Progenitor cell of endocrine pancreas (in vitro differentiated cells): ENCODE measurements around the gene PRPSAP2. TPM values are rescaled to one million over a fixed set of nuclear protein-coding genes. Genes with fewer than 3 reads are reported as not detected.
A peak's percentile ranks its signal among the peaks of the same experiment; 100 is the strongest.
"Not testable (repeated sequence)": the region's sequence is repeated elsewhere in the genome, so short reads cannot be mapped to it uniquely, and the experiment has no call there.

Source experiments
- DNase-seq: peaks from one replicate; pipeline ENCODE4 v3.0.0; 2021; ENCODE audit warnings: low spot score; ENCODE audit not compliant: unreplicated experiment
- H3K27ac Mint-ChIP-seq: 2 replicates; pipeline ENCODE4 v1.8.0; 2021; ENCODE audit warnings: mild to moderate bottlenecking, moderate library complexity, mixed read lengths
- H3K27me3 Mint-ChIP-seq: 2 replicates; pipeline ENCODE4 v1.8.0; 2021; ENCODE audit warnings: mixed read lengths
- H3K36me3 Mint-ChIP-seq: 2 replicates; pipeline ENCODE4 v1.8.0; 2022; ENCODE audit warnings: mixed read lengths; ENCODE audit not compliant: insufficient read depth
- H3K4me1 Mint-ChIP-seq: 2 replicates; pipeline ENCODE4 v1.8.0; 2021; ENCODE audit warnings: low read depth, mixed read lengths
- H3K4me3 Mint-ChIP-seq: 2 replicates; pipeline ENCODE4 v1.8.0; 2021; ENCODE audit warnings: low read depth, mild to moderate bottlenecking, moderate library complexity, mixed read lengths
- H3K9me3 Mint-ChIP-seq: 2 replicates; pipeline ENCODE4 v1.8.0; 2021; ENCODE audit warnings: low read depth, mixed read lengths
- CTCF ChIP-seq: fragments of 200-600 bp; sonication (generic); IDR thresholded peaks from one replicate; pipeline ENCODE4 v1.5.0; 2021; ENCODE audit warnings: antibody characterized with exemption, mild to moderate bottlenecking; ENCODE audit not compliant: unreplicated experiment
- total RNA-seq: library from RNA; stranded (reverse); gene quantifications from 2 replicates; pipeline ENCODE4 v1.2.1, GENCODE V29; 2021

Gene PRPSAP2
- total RNA-seq, 1 donor from 2014 or later = 66.9 TPM

GRCh38 chr17:18921485-18921884, 63.6 kb downstream of the PRPSAP2 start:
- Mint-ChIP-seq H3K4me1 (peaks cover 14% of the 10 kb centered on the region), H3K9me3 (no peaks in the 10 kb centered on the region), H3K36me3 (peaks cover 15% of the 10 kb centered on the region), H3K27me3 (no peaks in the 10 kb centered on the region), H3K4me3 (no peak overlapping the region), H3K27ac (peak overlapping the region; percentile 63)
- DNase-seq = no peak
- no peak for TF ChIP-seq CTCF

GRCh38 chr17:18921912-18922451, 64.1 kb downstream of the PRPSAP2 start:
- TF ChIP-seq CTCF = no peak
- Mint-ChIP-seq H3K27me3 (no peaks in the 10 kb centered on the region), H3K36me3 (peaks cover 15% of the 10 kb centered on the region), H3K27ac (no peak overlapping the region), H3K4me1 (peaks cover 14% of the 10 kb centered on the region), H3K4me3 (no peak overlapping the region), H3K9me3 (no peaks in the 10 kb centered on the region)
- DNase-seq = no peak

- not testable (repeated sequence) for H3K27ac Mint-ChIP-seq, DNase-seq, H3K9me3 Mint-ChIP-seq, H3K27me3 Mint-ChIP-seq, H3K4me3 Mint-ChIP-seq
- Mint-ChIP-seq H3K36me3 (peaks cover 13% of the 10 kb centered on the region), H3K4me1 (peaks cover 14% of the 10 kb centered on the region)
Measured at GRCh38 chr17:18922596-18922995, 64.7 kb downstream of the PRPSAP2 start.

GRCh38 chr17:18925187-18925586, 67.3 kb downstream of the PRPSAP2 start:
- Mint-ChIP-seq H3K9me3 (no peaks in the 10 kb centered on the region), H3K27ac (no peak overlapping the region)

GRCh38 chr17:18928628-18929125, 70.7 kb downstream of the PRPSAP2 start:
- H3K9me3 Mint-ChIP-seq = no peaks in the 10 kb centered on the region
- DNase-seq = no peak
- no peak for TF ChIP-seq CTCF
- no peak overlapping the region for H3K4me3 Mint-ChIP-seq
- no peaks in the 10 kb centered on the region for H3K4me1 Mint-ChIP-seq
- H3K27ac Mint-ChIP-seq = no peak overlapping the region
- H3K27me3 Mint-ChIP-seq = no peaks in the 10 kb centered on the region
- H3K36me3 Mint-ChIP-seq = peaks cover 19% of the 10 kb centered on the region

More at GRCh38 chr17:18925187-18925586, 67.3 kb downstream of the PRPSAP2 start:
- no peak for TF ChIP-seq CTCF
- no peak for DNase-seq
- H3K36me3 Mint-ChIP-seq = peaks cover 16% of the 10 kb centered on the region
- H3K4me3 Mint-ChIP-seq = no peak overlapping the region
- peaks cover 12% of the 10 kb centered on the region for H3K4me1 Mint-ChIP-seq
- no peaks in the 10 kb centered on the region for H3K27me3 Mint-ChIP-seq
